EH (cell line): ENCODE measurements around the gene PTPA.

ENCODE experiments used
- DNase-seq: peaks from one replicate; pipeline ENCODE4 v3.0.0-alpha.2; 2015; ENCODE audit warnings: low read depth

Gene PTPA

GRCh38 chr9:129138144-129138462 lies 26.9 kb downstream of the PTPA start:
- no peak for DNase-seq

GRCh38 chr9:129138476-129139232 lies 27.4 kb downstream of the PTPA start:
- DNase-seq: peak; percentile 90

GRCh38 chr9:129139233-129139992 lies 28.2 kb downstream of the PTPA start:
- DNase-seq: peak; percentile 91

GRCh38 chr9:129139993-129140396 lies 28.8 kb downstream of the PTPA start:
- peak; percentile 100 for DNase-seq

- peak; percentile 70 for DNase-seq
Measured at GRCh38 chr9:129140397-129141065, 29.3 kb downstream of the PTPA start.

- peak; percentile 98 for DNase-seq
Measured at GRCh38 chr9:129141066-129142041, 30.1 kb downstream of the PTPA start.

- no peak for DNase-seq
Measured at GRCh38 chr9:129142138-129142935, 31.1 kb downstream of the PTPA start.

- DNase-seq: peak; percentile 97
Measured at GRCh38 chr9:129143031-129143927, 32.1 kb downstream of the PTPA start.

GRCh38 chr9:129145316-129145715 lies 34.1 kb downstream of the PTPA start:
- DNase-seq: peak; percentile 28

GRCh38 chr9:129145841-129146292 lies 34.7 kb downstream of the PTPA start:
- peak; percentile 98 for DNase-seq

- DNase-seq: peak; percentile 61
Measured at GRCh38 chr9:129146441-129146941, 35.3 kb downstream of the PTPA start.

- DNase-seq: no peak
Measured at GRCh38 chr9:129148463-129149204, 37.4 kb downstream of the PTPA start.

- no peak for DNase-seq
Measured at GRCh38 chr9:129149442-129149841, 38.2 kb downstream of the PTPA start.

GRCh38 chr9:129150122-129150521 lies 38.9 kb downstream of the PTPA start:
- no peak for DNase-seq

- no peak for DNase-seq
Measured at GRCh38 chr9:129150672-129151211, 39.5 kb downstream of the PTPA start.

GRCh38 chr9:129151469-129151868 lies 40.3 kb downstream of the PTPA start:
- DNase-seq: no peak

GRCh38 chr9:129154866-129155477 lies 43.8 kb downstream of the PTPA start:
- DNase-seq: no peak

- no peak for DNase-seq
Measured at GRCh38 chr9:129156163-129156562, 44.9 kb downstream of the PTPA start.
